PFSK-1 (cell line): Measurements from ENCODE around the gene GSE1.

Source experiments
- FOXP2 ChIP-seq: optimal IDR thresholded peaks from 2 replicates; pipeline ENCODE3; 2011; ENCODE audit warnings: borderline replicate concordance, control low read depth, inconsistent platforms; ENCODE audit not compliant: insufficient read depth; ENCODE audit errors: extremely low read length, extremely low read depth
- POLR2AphosphoS5 ChIP-seq: IDR thresholded peaks from 2 replicates; pipeline ENCODE4 v1.6.1; 2012; ENCODE audit warnings: low read depth, mild to moderate bottlenecking, control low read depth, low read length, moderate library complexity
- REST ChIP-seq, 2 experiments: IDR thresholded peaks; 2 replicates each; pipeline versions ENCODE4 v1.6.1 to v1.8.0; 2011 to 2012; ENCODE audit warnings: low read depth in 2 of 2, low read length in 2 of 2, control low read depth in 1 of 2, inconsistent platforms in 1 of 2, mild to moderate bottlenecking in 1 of 2, moderate library complexity in 1 of 2; ENCODE audit not compliant: insufficient read depth in 1 of 2
- SIN3A ChIP-seq: IDR thresholded peaks from 2 replicates; pipeline ENCODE4 v1.6.1; 2012; ENCODE audit warnings: mild to moderate bottlenecking, low read length, moderate library complexity, borderline replicate concordance; ENCODE audit not compliant: insufficient read depth
- TAF1 ChIP-seq: IDR thresholded peaks from 2 replicates; pipeline ENCODE4 v1.6.1; 2012; ENCODE audit warnings: low read length, control low read depth, borderline replicate concordance; ENCODE audit not compliant: insufficient read depth

The GSE1 gene

GRCh38 chr16:85635545-85636140 lies 22.5 kb downstream of the GSE1 start:
- no peak for TF ChIP-seq POLR2AphosphoS5
- TF ChIP-seq FOXP2, result no peak
- TF ChIP-seq TAF1, result no peak
- no peak for TF ChIP-seq REST (IDR thresholded peaks at IDR 0.05; ENCODE audit: insufficient read depth in 1 of 2, low read depth in 2 of 2, low read length in 2 of 2)
- no peak for TF ChIP-seq SIN3A

GRCh38 chr16:85636234-85636812 lies 23.2 kb downstream of the GSE1 start:
- TF ChIP-seq TAF1, result no peak
- TF ChIP-seq FOXP2, result no peak
- TF ChIP-seq SIN3A, result no peak

- no peak for TF ChIP-seq SIN3A
- TF ChIP-seq TAF1, result no peak
- TF ChIP-seq POLR2AphosphoS5, result no peak
- TF ChIP-seq FOXP2, result no peak
- TF ChIP-seq REST (IDR thresholded peaks at IDR 0.05; ENCODE audit: insufficient read depth in 1 of 2, low read depth in 2 of 2, low read length in 2 of 2), result no peak
Measured at GRCh38 chr16:85637061-85637807, 24.1 kb downstream of the GSE1 start.

- TF ChIP-seq TAF1 (no peak), POLR2AphosphoS5 (no peak), FOXP2 (no peak), SIN3A (no peak)
Measured at GRCh38 chr16:85637808-85638647, 24.9 kb downstream of the GSE1 start.

- TF ChIP-seq REST (IDR thresholded peaks at IDR 0.05; ENCODE audit: insufficient read depth in 1 of 2, low read depth in 2 of 2, low read length in 2 of 2), result no peak
- no peak for TF ChIP-seq TAF1
- no peak for TF ChIP-seq SIN3A
- TF ChIP-seq POLR2AphosphoS5, result no peak
- no peak for TF ChIP-seq FOXP2
Measured at GRCh38 chr16:85638695-85639409, 25.7 kb downstream of the GSE1 start.
